ELF-1 (cell line): ENCODE results near the gene FASLG.

Experiments used
- DNase-seq: peaks from one replicate; pipeline ENCODE4 v3.0.0-alpha.2; 2016; ENCODE audit warnings: low read depth, low spot score

FASLG gene

GRCh38 chr1:172646653-172647052 is 12.2 kb upstream of the FASLG start:
- DNase-seq = no peak

DNA sequence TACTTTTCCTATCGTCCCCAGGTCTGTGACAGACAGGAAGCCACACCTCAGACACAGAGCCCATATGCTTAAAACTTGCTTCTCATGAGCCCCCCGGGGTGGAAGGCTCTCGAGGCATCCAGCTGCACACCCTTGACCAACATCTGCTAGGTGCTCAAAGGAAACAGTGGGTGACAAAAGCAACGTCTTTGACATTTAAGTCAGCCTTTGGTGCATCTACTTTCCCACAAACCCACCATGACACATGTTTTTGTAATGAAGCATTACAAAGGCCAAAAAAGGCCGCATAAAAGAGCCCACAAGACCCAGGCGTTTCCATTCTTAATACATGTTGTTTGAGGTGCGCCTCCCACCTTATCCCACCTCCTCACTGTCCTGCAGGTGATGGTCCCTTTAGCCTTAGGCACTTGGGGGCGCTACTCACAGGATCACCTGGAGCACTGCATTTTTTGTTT is 11.8 kb upstream of the FASLG start:
- DNase-seq = no peak

- DNase-seq = no peak
Measured at GRCh38 chr1:172647987-172648386, 10.9 kb upstream of the FASLG start.

GRCh38 chr1:172650474-172651193 is 8.3 kb upstream of the FASLG start:
- DNase-seq = no peak

DNA sequence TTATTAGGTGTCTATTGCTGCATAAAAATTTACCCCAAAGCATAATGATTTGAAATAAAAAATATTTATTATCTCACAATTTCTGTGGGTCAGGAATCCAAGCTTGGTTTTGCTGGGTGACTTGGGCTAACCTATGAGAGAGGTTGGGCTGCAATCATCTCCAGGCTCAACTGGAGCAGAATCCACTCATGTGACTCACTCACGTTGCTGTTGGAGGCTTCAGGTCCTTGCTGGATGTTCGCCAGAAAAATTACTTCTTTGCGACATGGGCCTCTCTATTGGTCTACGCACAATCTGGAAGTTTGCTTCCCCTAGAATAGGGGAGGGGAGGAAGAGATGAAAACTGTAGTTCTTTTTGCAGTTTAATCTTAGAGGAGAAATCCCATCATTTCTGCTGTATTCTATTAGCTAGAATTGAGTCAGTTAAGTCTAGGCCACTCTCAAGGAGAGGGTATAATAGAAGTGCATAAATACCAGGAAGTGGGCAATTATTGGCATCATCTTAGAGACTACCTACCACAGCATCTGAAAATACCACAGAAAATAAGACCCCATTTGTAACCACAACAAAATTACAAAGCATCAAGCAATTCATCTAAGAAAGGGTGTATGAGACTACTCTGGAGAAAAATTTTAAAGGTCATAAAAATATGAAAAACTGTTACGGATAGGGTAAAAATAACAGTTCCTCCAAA is 5.7 kb upstream of the FASLG start:
- no peak for DNase-seq

DNA sequence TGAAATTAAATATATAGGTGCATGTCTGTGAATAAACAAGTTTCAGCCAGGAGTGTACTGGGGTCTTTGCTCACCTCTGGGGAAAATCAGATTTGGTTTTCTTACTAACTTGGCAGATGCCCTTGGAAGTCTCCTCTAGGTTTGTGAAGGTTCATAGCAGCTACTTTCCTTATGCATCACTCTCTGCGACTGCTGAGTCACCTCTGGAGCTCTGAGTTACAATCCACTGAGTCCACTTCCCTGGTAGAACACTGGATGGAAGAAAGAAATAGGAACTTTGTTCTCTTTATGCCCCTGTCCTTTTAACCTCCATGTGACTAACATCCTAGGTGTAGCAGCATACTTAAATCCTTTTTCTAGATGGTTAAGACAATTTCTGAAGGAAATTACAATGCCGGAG is 4.4 kb upstream of the FASLG start:
- DNase-seq = no peak

- no peak for DNase-seq
Measured at GRCh38 chr1:172656576-172656975, 2.3 kb upstream of the FASLG start.

DNA sequence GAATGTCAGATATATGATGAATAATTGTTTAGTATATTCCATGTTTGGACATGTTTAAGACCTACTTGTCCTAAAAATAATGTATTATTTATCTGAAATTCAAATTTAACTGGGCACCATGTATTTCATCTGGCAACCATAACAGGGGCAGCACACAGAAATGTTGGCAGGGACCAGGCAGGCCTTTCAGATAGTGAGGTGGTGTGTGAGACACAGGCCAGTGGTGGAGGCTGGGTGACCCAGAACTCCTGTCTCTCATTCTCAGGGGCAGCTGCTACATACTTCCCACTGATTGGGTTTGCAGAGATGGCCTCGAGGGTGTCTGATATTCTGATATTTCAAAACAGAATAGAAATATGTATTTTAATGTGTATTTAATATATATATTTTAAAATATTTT is 1.3 kb upstream of the FASLG start:
- DNase-seq = no peak

- DNase-seq = no peak
Measured at GRCh38 chr1:172661107-172661506, 2.2 kb downstream of the FASLG start.

DNA sequence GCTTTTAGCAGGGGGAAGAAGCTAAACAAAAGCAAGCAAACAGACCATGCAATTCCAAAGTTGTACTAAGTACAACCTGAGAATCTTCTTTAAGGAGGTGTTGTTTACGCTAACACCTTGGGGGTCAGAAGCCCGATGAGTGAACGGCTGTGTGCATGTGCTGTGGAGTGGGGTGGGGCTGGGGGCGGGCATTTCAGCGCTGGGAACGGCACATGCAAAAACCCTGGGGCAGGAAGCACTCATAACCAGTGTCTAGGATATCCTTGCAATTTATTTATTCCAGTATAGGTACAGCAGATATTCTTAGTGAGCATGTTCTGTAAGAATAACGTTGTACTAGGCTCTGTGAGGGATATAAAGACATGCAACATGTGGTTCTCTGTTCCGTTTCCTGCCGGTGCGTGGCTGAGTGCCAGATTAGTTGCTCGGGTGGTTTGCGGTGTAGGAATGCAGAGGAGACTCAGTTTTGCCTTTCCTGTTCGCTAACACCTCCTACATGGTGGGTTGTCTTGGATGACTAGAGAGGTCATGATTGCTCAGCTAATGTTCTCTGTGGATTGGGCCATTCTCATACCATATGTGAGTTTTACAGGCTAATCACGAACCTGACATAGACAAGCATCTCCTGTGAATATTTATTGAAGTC is 3.7 kb downstream of the FASLG start:
- DNase-seq = no peak

DNA sequence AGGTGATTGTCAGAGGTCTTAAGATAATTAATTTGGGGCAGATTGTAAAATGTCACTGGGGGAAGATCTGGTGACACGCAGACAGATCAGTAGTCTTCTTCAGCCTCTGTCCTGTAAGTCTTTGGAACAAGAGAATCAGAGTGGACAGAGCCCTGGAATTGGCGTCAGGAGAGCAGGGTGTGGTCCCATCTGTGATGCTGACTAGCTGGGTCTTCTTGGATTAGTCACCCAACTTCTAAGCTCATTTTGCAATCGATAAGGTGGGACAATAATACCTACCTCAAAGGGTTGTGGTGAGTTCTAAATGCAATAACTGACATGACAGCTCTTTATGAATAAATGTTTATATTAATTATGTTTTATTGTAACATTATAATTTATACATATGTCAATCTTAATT is 4.8 kb downstream of the FASLG start:
- no peak for DNase-seq

GRCh38 chr1:172668097-172668496 is 9.2 kb downstream of the FASLG start:
- no peak for DNase-seq

DNA sequence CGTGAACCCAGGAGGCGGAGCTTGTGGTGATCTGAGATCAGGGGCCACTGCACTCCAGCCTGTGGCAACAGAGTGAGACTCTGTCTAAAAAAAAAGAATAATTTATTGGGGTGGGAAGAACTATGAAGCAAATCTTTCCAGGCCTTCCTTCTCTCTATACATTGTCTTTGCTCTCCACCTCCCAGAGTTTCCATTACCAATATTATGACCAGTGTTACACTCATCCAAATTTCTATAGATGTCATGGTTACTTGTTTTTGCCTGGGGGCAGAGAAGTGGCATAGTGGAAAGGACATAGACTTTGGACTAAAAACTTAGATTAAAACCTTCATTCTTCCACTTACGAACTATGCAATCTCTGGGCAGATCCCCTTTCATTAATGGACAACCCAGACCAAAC is 10.1 kb downstream of the FASLG start:
- no peak for DNase-seq

GRCh38 chr1:172670316-172670715 is 11.4 kb downstream of the FASLG start:
- no peak for DNase-seq

GRCh38 chr1:172670791-172671190 is 11.9 kb downstream of the FASLG start:
- DNase-seq = no peak

DNA sequence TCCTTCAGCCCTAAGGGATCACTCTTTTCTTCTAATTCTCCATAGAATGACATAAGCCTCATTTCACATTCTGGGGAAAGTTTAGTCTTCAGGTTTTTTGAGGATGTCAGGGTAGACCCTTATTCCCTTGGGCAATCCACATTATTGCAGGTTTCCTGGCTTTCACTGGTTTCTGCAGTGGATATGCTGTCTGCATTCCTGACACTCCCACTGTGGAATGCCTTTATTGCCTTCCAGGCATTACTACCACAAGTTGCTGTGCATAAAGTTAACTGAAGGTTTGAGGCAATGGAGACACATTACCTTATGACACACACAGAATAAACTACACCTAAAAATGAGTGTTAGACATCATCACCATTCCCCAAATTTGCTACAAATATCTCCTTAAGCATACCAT is 12.7 kb downstream of the FASLG start:
- DNase-seq = peak; percentile 53

GRCh38 chr1:172672720-172673119 is 13.8 kb downstream of the FASLG start:
- DNase-seq = no peak

DNA sequence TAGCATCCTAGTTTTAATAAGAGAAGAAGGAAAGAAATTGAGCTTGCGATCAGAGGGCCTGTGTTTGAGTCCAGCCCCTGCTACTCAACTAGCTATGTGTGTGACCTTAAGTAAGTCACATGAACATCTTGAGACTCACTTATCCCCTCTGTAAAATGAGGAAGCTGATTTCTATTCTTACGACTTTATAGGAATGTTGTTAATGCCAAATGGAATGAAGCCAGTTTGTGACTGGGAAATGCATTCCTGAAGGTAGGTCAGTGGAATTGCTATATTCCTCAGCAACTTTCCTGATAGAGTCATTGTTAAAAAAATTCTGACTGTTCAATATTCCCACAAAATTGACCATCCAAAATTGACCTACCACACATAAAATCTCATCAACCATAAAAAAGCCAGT is 14.9 kb downstream of the FASLG start:
- no peak for DNase-seq

GRCh38 chr1:172674831-172675613 is 16.1 kb downstream of the FASLG start:
- no peak for DNase-seq

DNA sequence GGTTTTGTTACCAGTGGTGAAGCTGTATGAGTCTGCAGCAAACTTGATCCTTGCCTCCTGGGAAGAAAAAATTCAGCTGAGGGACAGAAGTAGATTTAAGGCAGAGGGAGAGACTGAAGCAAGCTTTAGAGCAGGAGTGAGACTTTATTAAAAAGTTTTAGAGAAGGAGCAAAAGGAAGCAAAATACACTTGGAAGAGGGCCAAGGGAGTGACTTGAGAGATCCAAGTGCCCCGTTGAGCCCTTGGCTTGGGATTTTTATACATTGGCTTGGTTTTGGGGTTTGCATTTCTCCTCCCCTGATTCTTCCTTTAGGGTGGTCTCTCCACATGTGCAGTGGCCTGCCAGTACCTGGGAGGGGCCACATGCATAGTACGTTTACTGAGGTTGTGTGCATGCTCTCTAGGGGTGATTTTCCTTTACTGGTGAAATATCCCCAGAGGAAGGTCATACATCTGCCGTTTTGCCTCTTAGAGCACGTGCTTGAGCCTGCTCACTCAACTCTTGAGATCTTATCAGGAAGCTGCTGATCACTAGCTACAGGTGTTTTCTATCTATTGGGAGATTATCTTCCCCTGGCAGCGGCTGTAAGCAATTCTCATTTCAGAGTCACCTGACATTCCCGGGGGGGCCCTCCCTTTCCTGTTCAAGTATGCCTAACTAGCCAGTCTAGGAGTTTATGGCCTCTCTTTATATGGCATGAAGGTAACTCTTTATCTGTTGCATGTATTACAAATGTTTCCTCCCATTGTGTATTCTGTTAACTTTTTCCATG is 20.3 kb downstream of the FASLG start:
- DNase-seq = no peak

DNA sequence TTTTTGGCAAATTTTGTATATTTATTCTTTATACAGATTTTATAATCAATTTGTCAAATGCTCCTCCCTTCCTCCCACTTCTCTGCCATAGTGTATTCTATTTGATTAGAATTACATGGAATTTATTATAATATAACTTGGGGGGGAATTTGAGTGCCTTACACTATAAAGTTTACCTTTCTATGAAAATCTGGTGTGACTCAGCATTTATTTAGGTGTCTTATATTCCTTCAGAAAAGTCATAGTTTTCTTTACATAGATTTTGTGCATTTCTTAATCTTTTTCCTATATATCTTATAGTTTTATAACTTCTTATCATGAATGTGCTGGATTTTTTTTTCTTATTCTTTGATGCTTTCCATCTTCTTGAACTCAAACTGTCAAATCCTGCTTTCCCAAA is 21.3 kb downstream of the FASLG start:
- no peak for DNase-seq
